DOHH2 (cell line): ENCODE data around the gene LRIG3.

Experiments
- EZH2phosphoT487 ChIP-seq: fragments of 200-600 bp; sonication (generic); IDR thresholded peaks from 2 replicates; pipeline ENCODE4 v1.6.1; 2017; ENCODE audit warnings: borderline replicate concordance, mild to moderate bottlenecking, antibody characterized with exemption, low read length, moderate library complexity, mixed read lengths
- TF ChIP-seq, protein P1 (sequence below): fragments of 200-600 bp; sonication (generic); IDR thresholded peaks from one replicate; pipeline ENCODE4 v1.5.1; 2014; ENCODE audit warnings: antibody characterized with exemption, mild to moderate bottlenecking, low read depth, low read length; ENCODE audit not compliant: poor library complexity, severe bottlenecking

DNA sequence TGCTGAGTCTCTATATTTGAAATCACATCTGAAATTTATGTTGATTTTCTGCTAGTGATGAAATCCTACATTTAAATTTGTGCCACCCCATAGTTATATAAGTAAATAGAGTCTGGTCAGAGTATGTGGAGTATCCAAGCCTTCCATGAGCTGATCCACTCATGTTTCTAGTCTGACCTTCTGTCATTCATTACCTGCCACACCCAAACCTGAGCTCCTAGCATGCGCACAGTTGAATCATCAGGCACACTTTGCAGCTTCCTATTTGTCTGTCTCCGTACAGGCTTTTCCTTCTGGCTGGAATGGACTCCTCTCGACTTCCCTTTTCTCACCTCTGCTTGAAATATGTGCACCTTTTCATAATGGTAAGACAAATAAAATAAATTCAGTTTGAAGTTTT lies 45.3 kb upstream of the LRIG3 start:
- TF ChIP-seq, protein P1, sequence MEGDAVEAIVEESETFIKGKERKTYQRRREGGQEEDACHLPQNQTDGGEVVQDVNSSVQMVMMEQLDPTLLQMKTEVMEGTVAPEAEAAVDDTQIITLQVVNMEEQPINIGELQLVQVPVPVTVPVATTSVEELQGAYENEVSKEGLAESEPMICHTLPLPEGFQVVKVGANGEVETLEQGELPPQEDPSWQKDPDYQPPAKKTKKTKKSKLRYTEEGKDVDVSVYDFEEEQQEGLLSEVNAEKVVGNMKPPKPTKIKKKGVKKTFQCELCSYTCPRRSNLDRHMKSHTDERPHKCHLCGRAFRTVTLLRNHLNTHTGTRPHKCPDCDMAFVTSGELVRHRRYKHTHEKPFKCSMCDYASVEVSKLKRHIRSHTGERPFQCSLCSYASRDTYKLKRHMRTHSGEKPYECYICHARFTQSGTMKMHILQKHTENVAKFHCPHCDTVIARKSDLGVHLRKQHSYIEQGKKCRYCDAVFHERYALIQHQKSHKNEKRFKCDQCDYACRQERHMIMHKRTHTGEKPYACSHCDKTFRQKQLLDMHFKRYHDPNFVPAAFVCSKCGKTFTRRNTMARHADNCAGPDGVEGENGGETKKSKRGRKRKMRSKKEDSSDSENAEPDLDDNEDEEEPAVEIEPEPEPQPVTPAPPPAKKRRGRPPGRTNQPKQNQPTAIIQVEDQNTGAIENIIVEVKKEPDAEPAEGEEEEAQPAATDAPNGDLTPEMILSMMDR = no peak
- no peak for TF ChIP-seq EZH2phosphoT487
